HEK293 (cell line): ENCODE results near the gene PDE1C.

Source experiments
- CTCF ChIA-PET: fragments of 350-600 bp; formaldehyde crosslinking; extraction: SDS; loops from one replicate; lab custom pipeline; 2021; ENCODE audit warnings: antibody characterized with exemption; lab: Yijun Ruan, JAX
- POLR2A ChIA-PET: fragments of 300-600 bp; formaldehyde crosslinking; extraction: SDS; loops from one replicate; lab custom pipeline; 2020; ENCODE audit warnings: antibody characterized with exemption, inconsistent platforms; lab: Yijun Ruan, JAX
- H3K27ac ChIP-seq: fragments of 200-500 bp; sonication (Bioruptor generic); 2 replicates; pipeline ENCODE4 v1.5.1; 2014; ENCODE audit warnings: low read depth, low read length, control low read depth, inconsistent platforms; ENCODE audit errors: extremely low read depth
- H3K36me3 ChIP-seq, 2 experiments: fragments of 200-500 bp in 1 of 2; sonication (Bioruptor generic) in 1 of 2; 1 replicate in 1 of 2; 2 replicates in 1 of 2; pipeline ENCODE4 v1.5.1; 2014 to 2017; ENCODE audit warnings: inconsistent platforms in 2 of 2, low read length in 2 of 2; ENCODE audit not compliant: control insufficient read depth in 2 of 2, insufficient read depth in 1 of 2
- H3K4me1 ChIP-seq: fragments of 200-500 bp; sonication (Bioruptor generic); 2 replicates; pipeline ENCODE4 v1.5.1; 2014; ENCODE audit warnings: mild to moderate bottlenecking, low read length, inconsistent platforms; ENCODE audit not compliant: control insufficient read depth, insufficient read depth
- H3K4me3 ChIP-seq: 2 replicates; pipeline ENCODE4 v1.5.1; 2011; ENCODE audit warnings: low read depth, mild to moderate bottlenecking, control low read depth, low read length, moderate library complexity
- H3K9me3 ChIP-seq: fragments of 200-500 bp; sonication (Bioruptor generic); 2 replicates; pipeline ENCODE4 v1.5.1; 2014; ENCODE audit warnings: low read depth, low read length, inconsistent platforms; ENCODE audit not compliant: control insufficient read depth, insufficient read depth
- ATF2 ChIP-seq: fragments of 450-650 bp; formaldehyde crosslinking; IDR thresholded peaks from 2 replicates; pipeline ENCODE4 v1.5.1; 2016; ENCODE audit warnings: missing biosample characterization, missing genetic modification characterization, low read depth
- KLF10 ChIP-seq: fragments of 450-650 bp; IDR thresholded peaks from 2 replicates; pipeline ENCODE4 v1.5.1; 2018; ENCODE audit warnings: missing biosample characterization, mild to moderate bottlenecking, missing genetic modification characterization
- TCF7L2 ChIP-seq: IDR thresholded peaks from 2 replicates; pipeline ENCODE4 v1.6.1; 2011; ENCODE audit warnings: low read depth, mild to moderate bottlenecking, inconsistent platforms, low read length, moderate library complexity, borderline replicate concordance
- ZBTB17 ChIP-seq: fragments of 450-650 bp; formaldehyde crosslinking; IDR thresholded peaks from 2 replicates; pipeline ENCODE4 v1.5.1; 2016; ENCODE audit warnings: missing biosample characterization, missing genetic modification characterization
- ZFP41 ChIP-seq: fragments of 450-650 bp; formaldehyde crosslinking; IDR thresholded peaks from 2 replicates; pipeline ENCODE4 v1.5.1; 2016; ENCODE audit warnings: missing biosample characterization, missing genetic modification characterization, borderline replicate concordance
- ZNF248 ChIP-seq: fragments of 450-650 bp; formaldehyde crosslinking; IDR thresholded peaks from 2 replicates; pipeline ENCODE4 v1.5.1; 2017; ENCODE audit warnings: missing biosample characterization, missing genetic modification characterization
- ZNF292 ChIP-seq: fragments of 450-650 bp; formaldehyde crosslinking; IDR thresholded peaks from 2 replicates; pipeline ENCODE4 v1.5.1; 2016; ENCODE audit warnings: low read depth, missing biosample characterization, missing genetic modification characterization, borderline replicate concordance
- ZNF354C ChIP-seq: fragments of 450-650 bp; formaldehyde crosslinking; IDR thresholded peaks from 2 replicates; pipeline ENCODE4 v1.5.1; 2016; ENCODE audit warnings: missing biosample characterization, missing genetic modification characterization, low read depth, borderline replicate concordance
- ZNF449 ChIP-seq: fragments of 450-650 bp; formaldehyde crosslinking; IDR thresholded peaks from 2 replicates; pipeline ENCODE4 v1.5.1; 2017; ENCODE audit warnings: missing biosample characterization, mild to moderate bottlenecking, missing genetic modification characterization, moderate library complexity
- ZNF548 ChIP-seq: fragments of 450-650 bp; formaldehyde crosslinking; IDR thresholded peaks from 2 replicates; pipeline ENCODE4 v1.5.1; 2016; ENCODE audit warnings: missing biosample characterization, missing genetic modification characterization
- ZNF596 ChIP-seq: fragments of 450-650 bp; IDR thresholded peaks from 2 replicates; pipeline ENCODE4 v1.5.0; 2018; ENCODE audit warnings: missing biosample characterization, mild to moderate bottlenecking, missing genetic modification characterization, moderate library complexity
- ZNF629 ChIP-seq: fragments of 450-650 bp; formaldehyde crosslinking; IDR thresholded peaks from 2 replicates; pipeline ENCODE4 v1.5.1; 2017; ENCODE audit warnings: missing biosample characterization, missing genetic modification characterization
- ZNF792 ChIP-seq: fragments of 450-650 bp; formaldehyde crosslinking; IDR thresholded peaks from 2 replicates; pipeline ENCODE4 v1.5.1; 2016; ENCODE audit warnings: missing biosample characterization, missing genetic modification characterization
- TF ChIP-seq, protein P1 (sequence below): fragments of 450-650 bp; formaldehyde crosslinking; conservative IDR thresholded peaks from 2 replicates; pipeline ENCODE4 v1.5.1; 2016; ENCODE audit warnings: low read depth, missing biosample characterization, missing genetic modification characterization
- TF ChIP-seq, protein P2 (sequence below): fragments of 450-650 bp; formaldehyde crosslinking; IDR thresholded peaks from 2 replicates; pipeline ENCODE4 v1.5.1; 2016; ENCODE audit warnings: missing biosample characterization, missing genetic modification characterization, borderline replicate concordance
- TF ChIP-seq, protein P3 (sequence below): fragments of 450-650 bp; formaldehyde crosslinking; optimal IDR thresholded peaks from 2 replicates; pipeline ENCODE3; 2016; ENCODE audit warnings: missing biosample characterization, mild to moderate bottlenecking, missing genetic modification characterization

The PDE1C gene

DNA sequence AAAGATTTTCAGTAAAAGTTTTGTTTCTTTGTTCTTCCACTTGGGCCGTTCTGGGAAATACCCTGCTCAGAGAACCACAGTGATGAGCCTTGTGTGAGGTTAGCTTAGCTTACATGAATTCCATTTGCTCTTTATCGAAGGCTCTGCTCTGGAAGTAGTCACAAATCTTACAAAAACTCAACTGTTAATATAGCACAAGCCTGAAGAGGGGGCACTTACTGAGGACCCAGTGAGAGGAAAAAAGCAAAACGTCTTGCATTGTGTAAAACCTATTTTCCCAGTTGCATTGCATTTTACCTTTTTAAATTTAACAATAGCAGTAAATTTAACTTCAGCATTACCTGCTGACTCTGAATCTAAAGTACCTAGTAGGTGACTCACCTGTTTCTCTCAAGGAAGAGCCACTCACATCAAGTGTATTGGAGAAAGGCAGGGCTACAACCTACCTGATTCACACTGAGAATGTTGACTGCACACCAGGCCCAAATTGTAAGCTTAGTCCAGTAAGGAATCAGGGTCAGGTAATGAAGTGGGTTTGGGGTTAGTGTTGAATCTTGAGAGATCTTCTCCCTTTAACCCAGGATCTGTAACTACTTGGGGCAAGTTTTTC lies 340.9 kb downstream of the PDE1C start:
- CTCF ChIA-PET, result interaction anchor here (1.0 to 1.1 kb wide), 2 partner anchors 80 to 750 kb away, joined by 3 to 7 read pairs; no protein-coding TSS in a partner anchor
- Histone ChIP-seq H3K9me3 (no peaks in the 10 kb centered on the region), H3K27ac (no peak overlapping the region), H3K36me3 (no peaks in the 10 kb centered on the region), H3K4me3 (no peak overlapping the region), H3K4me1 (no peaks in the 10 kb centered on the region)
- POLR2A ChIA-PET, result no interaction called here
- TF ChIP-seq ATF2 (tag by site-specific recombination) (no peak), ZNF629 (no peak), KLF10 (tag by site-specific recombination) (no peak), ZNF248 (tag by site-specific recombination) (no peak), ZNF292 (tag by site-specific recombination) (no peak), ZBTB17 (tag by site-specific recombination) (no peak), ZNF354C (tag by site-specific recombination) (no peak), ZNF548 (no peak)
- TF ChIP-seq, protein P1, sequence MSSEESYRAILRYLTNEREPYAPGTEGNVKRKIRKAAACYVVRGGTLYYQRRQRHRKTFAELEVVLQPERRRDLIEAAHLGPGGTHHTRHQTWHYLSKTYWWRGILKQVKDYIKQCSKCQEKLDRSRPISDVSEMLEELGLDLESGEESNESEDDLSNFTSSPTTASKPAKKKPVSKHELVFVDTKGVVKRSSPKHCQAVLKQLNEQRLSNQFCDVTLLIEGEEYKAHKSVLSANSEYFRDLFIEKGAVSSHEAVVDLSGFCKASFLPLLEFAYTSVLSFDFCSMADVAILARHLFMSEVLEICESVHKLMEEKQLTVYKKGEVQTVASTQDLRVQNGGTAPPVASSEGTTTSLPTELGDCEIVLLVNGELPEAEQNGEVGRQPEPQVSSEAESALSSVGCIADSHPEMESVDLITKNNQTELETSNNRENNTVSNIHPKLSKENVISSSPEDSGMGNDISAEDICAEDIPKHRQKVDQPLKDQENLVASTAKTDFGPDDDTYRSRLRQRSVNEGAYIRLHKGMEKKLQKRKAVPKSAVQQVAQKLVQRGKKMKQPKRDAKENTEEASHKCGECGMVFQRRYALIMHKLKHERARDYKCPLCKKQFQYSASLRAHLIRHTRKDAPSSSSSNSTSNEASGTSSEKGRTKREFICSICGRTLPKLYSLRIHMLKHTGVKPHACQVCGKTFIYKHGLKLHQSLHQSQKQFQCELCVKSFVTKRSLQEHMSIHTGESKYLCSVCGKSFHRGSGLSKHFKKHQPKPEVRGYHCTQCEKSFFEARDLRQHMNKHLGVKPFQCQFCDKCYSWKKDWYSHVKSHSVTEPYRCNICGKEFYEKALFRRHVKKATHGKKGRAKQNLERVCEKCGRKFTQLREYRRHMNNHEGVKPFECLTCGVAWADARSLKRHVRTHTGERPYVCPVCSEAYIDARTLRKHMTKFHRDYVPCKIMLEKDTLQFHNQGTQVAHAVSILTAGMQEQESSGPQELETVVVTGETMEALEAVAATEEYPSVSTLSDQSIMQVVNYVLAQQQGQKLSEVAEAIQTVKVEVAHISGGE (tag by site-specific recombination), result no peak
- TF ChIP-seq, protein P2, sequence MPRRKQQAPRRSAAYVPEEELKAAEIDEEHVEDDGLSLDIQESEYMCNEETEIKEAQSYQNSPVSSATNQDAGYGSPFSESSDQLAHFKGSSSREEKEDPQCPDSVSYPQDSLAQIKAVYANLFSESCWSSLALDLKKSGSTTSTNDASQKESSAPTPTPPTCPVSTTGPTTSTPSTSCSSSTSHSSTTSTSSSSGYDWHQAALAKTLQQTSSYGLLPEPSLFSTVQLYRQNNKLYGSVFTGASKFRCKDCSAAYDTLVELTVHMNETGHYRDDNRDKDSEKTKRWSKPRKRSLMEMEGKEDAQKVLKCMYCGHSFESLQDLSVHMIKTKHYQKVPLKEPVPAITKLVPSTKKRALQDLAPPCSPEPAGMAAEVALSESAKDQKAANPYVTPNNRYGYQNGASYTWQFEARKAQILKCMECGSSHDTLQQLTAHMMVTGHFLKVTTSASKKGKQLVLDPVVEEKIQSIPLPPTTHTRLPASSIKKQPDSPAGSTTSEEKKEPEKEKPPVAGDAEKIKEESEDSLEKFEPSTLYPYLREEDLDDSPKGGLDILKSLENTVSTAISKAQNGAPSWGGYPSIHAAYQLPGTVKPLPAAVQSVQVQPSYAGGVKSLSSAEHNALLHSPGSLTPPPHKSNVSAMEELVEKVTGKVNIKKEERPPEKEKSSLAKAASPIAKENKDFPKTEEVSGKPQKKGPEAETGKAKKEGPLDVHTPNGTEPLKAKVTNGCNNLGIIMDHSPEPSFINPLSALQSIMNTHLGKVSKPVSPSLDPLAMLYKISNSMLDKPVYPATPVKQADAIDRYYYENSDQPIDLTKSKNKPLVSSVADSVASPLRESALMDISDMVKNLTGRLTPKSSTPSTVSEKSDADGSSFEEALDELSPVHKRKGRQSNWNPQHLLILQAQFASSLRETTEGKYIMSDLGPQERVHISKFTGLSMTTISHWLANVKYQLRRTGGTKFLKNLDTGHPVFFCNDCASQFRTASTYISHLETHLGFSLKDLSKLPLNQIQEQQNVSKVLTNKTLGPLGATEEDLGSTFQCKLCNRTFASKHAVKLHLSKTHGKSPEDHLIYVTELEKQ (tag by site-specific recombination), result no peak
- TF ChIP-seq, protein P3, sequence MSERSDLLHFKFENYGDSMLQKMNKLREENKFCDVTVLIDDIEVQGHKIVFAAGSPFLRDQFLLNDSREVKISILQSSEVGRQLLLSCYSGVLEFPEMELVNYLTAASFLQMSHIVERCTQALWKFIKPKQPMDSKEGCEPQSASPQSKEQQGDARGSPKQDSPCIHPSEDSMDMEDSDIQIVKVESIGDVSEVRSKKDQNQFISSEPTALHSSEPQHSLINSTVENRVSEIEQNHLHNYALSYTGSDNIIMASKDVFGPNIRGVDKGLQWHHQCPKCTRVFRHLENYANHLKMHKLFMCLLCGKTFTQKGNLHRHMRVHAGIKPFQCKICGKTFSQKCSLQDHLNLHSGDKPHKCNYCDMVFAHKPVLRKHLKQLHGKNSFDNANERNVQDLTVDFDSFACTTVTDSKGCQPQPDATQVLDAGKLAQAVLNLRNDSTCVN, result no peak

GRCh38 chr7:31724696-31725095 lies 345.5 kb downstream of the PDE1C start:
- Histone ChIP-seq H3K9me3 (no peaks in the 10 kb centered on the region), H3K36me3 (no peaks in the 10 kb centered on the region), H3K4me3 (no peak overlapping the region), H3K27ac (no peak overlapping the region), H3K4me1 (no peaks in the 10 kb centered on the region)
- ChIA-PET POLR2A (no interaction called here), CTCF (interaction anchor here (0.6 to 0.7 kb wide), 3 partner anchors 13 to 590 kb away, joined by 3 to 4 read pairs (median 3); no protein-coding TSS in a partner anchor)
- TF ChIP-seq ZNF449 (tag by site-specific recombination) (no peak), TCF7L2 (no peak), ZNF596 (tag by site-specific recombination) (no peak), ZNF792 (tag by site-specific recombination) (no peak), ZFP41 (tag by site-specific recombination) (no peak)
